ENCODE results near the gene TTC33. TPM values are rescaled to one million over a fixed set of nuclear protein-coding genes. Genes with fewer than 3 reads are reported as not detected.

TTC33 gene
- total and polyA plus RNA-seq, 2 of the 13 experiments (the other 11 are each of a cell fraction or from before 2014, with no cell fraction given), result 4.5 to 20.0 TPM

GRCh38 chr5:40634593-40634992, 121.2 kb downstream of the TTC33 start:
- Histone ChIP-seq H3K9me3 (ENCODE audit: low read length) (no peaks in the 10 kb centered on the region), H3K36me3 (replicated peaks in 1 of 2; ENCODE audit: control insufficient read depth in 1 of 2, insufficient read depth in 2 of 2, low read length in 2 of 2) (no peaks in the 10 kb centered on the region), H2AFZ (ENCODE audit: low read length) (no peak overlapping the region), H3K4me3 (replicated peaks in 1 of 3; ENCODE audit: insufficient read depth in 1 of 3, low read depth in 2 of 3, low read length in 3 of 3) (no peak overlapping the region), H3K4me1 (ENCODE audit: insufficient read depth, low read length) (no peaks in the 10 kb centered on the region), H3K27ac (ENCODE audit: extremely low read length, insufficient read depth, low read length) (no peak overlapping the region), H3K4me2 (ENCODE audit: low read depth, low read length) (no peak overlapping the region), H3K27me3 (ENCODE audit: control insufficient read depth in 1 of 2, insufficient read depth in 2 of 2, low read length in 2 of 2) (no peaks in the 10 kb centered on the region; a peak in 1 of 5 replicates), H3K79me2 (ENCODE audit: insufficient read depth, low read length) (no peaks in the 10 kb centered on the region), H3K9ac (ENCODE audit: insufficient read depth, low read depth, low read length) (no peak overlapping the region), H4K20me1 (ENCODE audit: insufficient read depth, low read length) (no peaks in the 10 kb centered on the region)
- no CpG with 5 or more reads among the region's 7 CpGs for WGBS (ENCODE audit: low lambda C conversion rate)
- DNase-seq (ENCODE audit: low spot score) (no peak), FAIRE-seq (no peak), ATAC-seq (no peak)
- intact Hi-C loops (cut with micrococcal nuclease; ENCODE audit: unreplicated experiment), result no loop called here
- in situ Hi-C loops (cut with HindIII; ENCODE audit: extremely low pct_ligation_motif_present, low pct_unique_long_range_greater_than_20kb), result no loop called here
- CTCF ChIA-PET (ENCODE audit: low intra/inter-chr PET ratio, low total read pairs), result no interaction called here
- POLR2A ChIA-PET, result no interaction called here
- BruUV-seq (replicated peaks), result no TSS peak
- no peak for TF ChIP-seq AKAP8 (CRISPR knock-in tag; IDR thresholded peaks at IDR 0.05)
- TF ChIP-seq MLXIP (CRISPR knock-in tag; IDR thresholded peaks at IDR 0.05; ENCODE audit: borderline replicate concordance), result no peak
- TF ChIP-seq ZNF142 (CRISPR knock-in tag; IDR thresholded peaks at IDR 0.05), result no peak
- no peak for TF ChIP-seq SP5 (CRISPR knock-in tag; IDR thresholded peaks at IDR 0.05; ENCODE audit: borderline replicate concordance, low read depth)
- no peak for TF ChIP-seq ZNF75D (CRISPR knock-in tag; IDR thresholded peaks at IDR 0.05; ENCODE audit: borderline replicate concordance)
- TF ChIP-seq ZKSCAN8 (CRISPR knock-in tag; IDR thresholded peaks at IDR 0.05; ENCODE audit: borderline replicate concordance), result no peak
- no peak for TF ChIP-seq ZNF20 (CRISPR knock-in tag; IDR thresholded peaks at IDR 0.05)
- TF ChIP-seq ZNF280D (CRISPR knock-in tag; IDR thresholded peaks at IDR 0.05), result no peak
- no peak for TF ChIP-seq PPARG (CRISPR knock-in tag; conservative IDR thresholded peaks at IDR 0.05)
- TF ChIP-seq CEBPB (IDR thresholded peaks at IDR 0.05; ENCODE audit: borderline replicate concordance, low read depth, low read length), result no peak
- TF ChIP-seq NKX3-1 (CRISPR knock-in tag; IDR thresholded peaks at IDR 0.05), result no peak
- no peak for TF ChIP-seq ZNF432 (CRISPR knock-in tag; IDR thresholded peaks at IDR 0.05; ENCODE audit: borderline replicate concordance)
- TF ChIP-seq SNRNP70 (IDR thresholded peaks at IDR 0.05; ENCODE audit: low read depth, low read length), result no peak
